Measurements from ENCODE around the gene IAPP. TPM values are rescaled to one million over a fixed set of nuclear protein-coding genes. Genes with fewer than 3 reads are reported as not detected.
"Not testable (repeated sequence)": the region's sequence is repeated elsewhere in the genome, so short reads cannot be mapped to it uniquely, and the experiment has no call there.

IAPP gene
- total RNA-seq, 1 experiment from 2014 or later = not detected

- H3K4me1 ChIP-seq (replicated peaks) = no peaks in the 10 kb centered on the region
- H3K27me3 ChIP-seq (replicated peaks) = no peaks in the 10 kb centered on the region
- no peak overlapping the region for H3K27ac ChIP-seq
- H3K4me3 ChIP-seq = no peak overlapping the region
- no peak for DNase-seq (ENCODE audit: low read depth in 1 of 2, low spot score in 2 of 2)
- no peaks in the 10 kb centered on the region for H3K36me3 ChIP-seq
- no peaks in the 10 kb centered on the region for H3K9me3 ChIP-seq (replicated peaks)
These were observed 26.0 kb upstream of the IAPP start for GRCh38 chr12:21346542-21347205.

GRCh38 chr12:21350975-21351374, 21.7 kb upstream of the IAPP start:
- no peaks in the 10 kb centered on the region for H3K4me1 ChIP-seq (replicated peaks)
- H3K27ac ChIP-seq = no peak overlapping the region
- H3K4me3 ChIP-seq = no peak overlapping the region
- no peak for DNase-seq (ENCODE audit: low read depth in 1 of 2, low spot score in 2 of 2)
- no peaks in the 10 kb centered on the region for H3K9me3 ChIP-seq (replicated peaks)
- no peaks in the 10 kb centered on the region for H3K36me3 ChIP-seq
- H3K27me3 ChIP-seq (replicated peaks) = no peaks in the 10 kb centered on the region

GRCh38 chr12:21353487-21353886, 19.2 kb upstream of the IAPP start:
- no peaks in the 10 kb centered on the region for H3K4me1 ChIP-seq (replicated peaks)
- no peaks in the 10 kb centered on the region for H3K9me3 ChIP-seq (replicated peaks)
- DNase-seq (ENCODE audit: low read depth in 1 of 2, low spot score in 2 of 2) = no peak
- no peaks in the 10 kb centered on the region for H3K27me3 ChIP-seq (replicated peaks)
- no peaks in the 10 kb centered on the region for H3K36me3 ChIP-seq
- H3K4me3 ChIP-seq = no peak overlapping the region
- H3K27ac ChIP-seq = no peak overlapping the region

- no peak for DNase-seq (ENCODE audit: low read depth in 1 of 2, low spot score in 2 of 2)
- H3K4me1 ChIP-seq (replicated peaks) = no peaks in the 10 kb centered on the region
- H3K9me3 ChIP-seq (replicated peaks) = no peaks in the 10 kb centered on the region
- no peak overlapping the region for H3K27ac ChIP-seq
- H3K36me3 ChIP-seq = no peaks in the 10 kb centered on the region
- no peak overlapping the region for H3K4me3 ChIP-seq
- H3K27me3 ChIP-seq (replicated peaks) = no peaks in the 10 kb centered on the region
These were observed 18.8 kb upstream of the IAPP start for GRCh38 chr12:21353948-21354347.

GRCh38 chr12:21354641-21355040, 18.1 kb upstream of the IAPP start:
- H3K4me3 ChIP-seq = no peak overlapping the region
- no peaks in the 10 kb centered on the region for H3K4me1 ChIP-seq (replicated peaks)
- DNase-seq (ENCODE audit: low read depth in 1 of 2, low spot score in 2 of 2) = no peak
- H3K27ac ChIP-seq = no peak overlapping the region
- no peaks in the 10 kb centered on the region for H3K27me3 ChIP-seq (replicated peaks)
- H3K36me3 ChIP-seq = no peaks in the 10 kb centered on the region
- H3K9me3 ChIP-seq (replicated peaks) = no peaks in the 10 kb centered on the region

- not testable (repeated sequence) for H3K27ac ChIP-seq; H3K27me3 ChIP-seq (replicated peaks); H3K9me3 ChIP-seq (replicated peaks); H3K4me1 ChIP-seq (replicated peaks); H3K4me3 ChIP-seq; DNase-seq (ENCODE audit: low read depth in 1 of 2, low spot score in 2 of 2); H3K36me3 ChIP-seq
These were observed 12.1 kb upstream of the IAPP start for GRCh38 chr12:21360632-21361031.

- Histone ChIP-seq H3K9me3 (replicated peaks) (no peaks in the 10 kb centered on the region), H3K27ac (no peak overlapping the region), H3K4me3 (no peak overlapping the region), H3K36me3 (no peaks in the 10 kb centered on the region), H3K27me3 (replicated peaks) (no peaks in the 10 kb centered on the region; the same call in 1 of the 2 replicates), H3K4me1 (replicated peaks) (no peaks in the 10 kb centered on the region)
- no peak for DNase-seq (ENCODE audit: low read depth in 1 of 2, low spot score in 2 of 2)
These were observed 3.3 kb upstream of the IAPP start for GRCh38 chr12:21369141-21369980.

- no peak overlapping the region for H3K4me3 ChIP-seq
- H3K27me3 ChIP-seq (replicated peaks) = no peaks in the 10 kb centered on the region; the same call in 1 of the 2 replicates
- no peaks in the 10 kb centered on the region for H3K36me3 ChIP-seq
- no peak for DNase-seq (ENCODE audit: low read depth in 1 of 2, low spot score in 2 of 2)
- H3K4me1 ChIP-seq (replicated peaks) = no peaks in the 10 kb centered on the region
- no peak overlapping the region for H3K27ac ChIP-seq
- H3K9me3 ChIP-seq (replicated peaks) = no peaks in the 10 kb centered on the region
These were observed 1.8 kb upstream of the IAPP start for GRCh38 chr12:21370845-21371449.

- no peaks in the 10 kb centered on the region for H3K4me1 ChIP-seq (replicated peaks)
- no peak overlapping the region for H3K4me3 ChIP-seq
- H3K27ac ChIP-seq = no peak overlapping the region
- no peak for DNase-seq (ENCODE audit: low read depth in 1 of 2, low spot score in 2 of 2)
- no peaks in the 10 kb centered on the region for H3K27me3 ChIP-seq (replicated peaks)
- H3K9me3 ChIP-seq (replicated peaks) = no peaks in the 10 kb centered on the region
- no peaks in the 10 kb centered on the region for H3K36me3 ChIP-seq
These were observed 6.5 kb downstream of the IAPP start for GRCh38 chr12:21379218-21379617.

- DNase-seq (ENCODE audit: low read depth in 1 of 2, low spot score in 2 of 2); H3K9me3 ChIP-seq (replicated peaks); H3K36me3 ChIP-seq; H3K4me3 ChIP-seq; H3K27ac ChIP-seq; H3K27me3 ChIP-seq (replicated peaks); H3K4me1 ChIP-seq (replicated peaks): not testable (repeated sequence)
These were observed 8.6 kb downstream of the IAPP start for GRCh38 chr12:21381320-21381719.

GRCh38 chr12:21384261-21384660, 11.6 kb downstream of the IAPP start:
- no peak for DNase-seq (ENCODE audit: low read depth in 1 of 2, low spot score in 2 of 2)

GRCh38 chr12:21387174-21387573, 14.5 kb downstream of the IAPP start:
- no peaks in the 10 kb centered on the region for H3K9me3 ChIP-seq (replicated peaks)
- no peak overlapping the region for H3K4me3 ChIP-seq
- H3K36me3 ChIP-seq = no peaks in the 10 kb centered on the region
- H3K27ac ChIP-seq = no peak overlapping the region
- H3K4me1 ChIP-seq (replicated peaks) = no peaks in the 10 kb centered on the region
- DNase-seq (ENCODE audit: low read depth in 1 of 2, low spot score in 2 of 2) = no peak
- H3K27me3 ChIP-seq (replicated peaks) = no peaks in the 10 kb centered on the region

More at GRCh38 chr12:21384261-21384660, 11.6 kb downstream of the IAPP start:
- no peaks in the 10 kb centered on the region for H3K9me3 ChIP-seq (replicated peaks)
- no peaks in the 10 kb centered on the region for H3K27me3 ChIP-seq (replicated peaks)
- H3K27ac ChIP-seq = no peak overlapping the region
- H3K4me1 ChIP-seq (replicated peaks) = no peaks in the 10 kb centered on the region
- H3K4me3 ChIP-seq = no peak overlapping the region
- H3K36me3 ChIP-seq = no peaks in the 10 kb centered on the region

GRCh38 chr12:21392384-21392783, 19.7 kb downstream of the IAPP start:
- no peak for DNase-seq (ENCODE audit: low read depth in 1 of 2, low spot score in 2 of 2)
- no peaks in the 10 kb centered on the region for H3K36me3 ChIP-seq

More at GRCh38 chr12:21392384-21392783, 19.7 kb downstream of the IAPP start:
- Histone ChIP-seq H3K27ac (no peak overlapping the region), H3K4me3 (no peak overlapping the region), H3K9me3 (replicated peaks) (no peaks in the 10 kb centered on the region), H3K4me1 (replicated peaks) (no peaks in the 10 kb centered on the region), H3K27me3 (replicated peaks) (no peaks in the 10 kb centered on the region)
